ENCODE measurements around the gene HERC4. TPM values are rescaled to one million over a fixed set of nuclear protein-coding genes. Genes with fewer than 3 reads are reported as not detected.

HERC4 gene
- total RNA-seq, 1 experiment from 2014 or later: 36.5 TPM

GRCh38 chr10:67959839-67960476 is 115.1 kb downstream of the HERC4 start:
- no peaks in the 10 kb centered on the region for H4K20me1 ChIP-seq (ENCODE audit: insufficient read depth)
- CTCF ChIA-PET: no interaction called here
- no peaks in the 10 kb centered on the region for H3K27me3 ChIP-seq (ENCODE audit: insufficient read depth, low read length)
- no peaks in the 10 kb centered on the region for H3K9me2 ChIP-seq (ENCODE audit: insufficient read depth)
- no peak for DNase-seq (ENCODE audit: low read depth, low spot score)
- H3K9me3 ChIP-seq (ENCODE audit: control insufficient read depth in 1 of 2, insufficient read depth in 1 of 2, low read depth in 1 of 2, low read length in 2 of 2): no peaks in the 10 kb centered on the region
- POLR2A ChIA-PET: no interaction called here
- intact Hi-C loops (cut with micrococcal nuclease): no loop called here
- no TSS peak for BruUV-seq (replicated peaks)
- H3K4me2 ChIP-seq (ENCODE audit: low read length): no peak overlapping the region
- TF ChIP-seq FOSL1 (IDR thresholded peaks at IDR 0.05; ENCODE audit: low read depth) (no peak), REST (IDR thresholded peaks at IDR 0.05; ENCODE audit: low read depth) (no peak), CEBPB (IDR thresholded peaks at IDR 0.05; ENCODE audit: low read depth) (no peak), SP1 (IDR thresholded peaks at IDR 0.05; ENCODE audit: low read depth) (no peak), ZNF274 (IDR thresholded peaks at IDR 0.05; ENCODE audit: low read depth, low read length) (no peak), TCF7L2 (IDR thresholded peaks at IDR 0.05; ENCODE audit: borderline replicate concordance, extremely low read depth, insufficient read depth, insufficient read length) (no peak), EZH2phosphoT487 (IDR thresholded peaks at IDR 0.05; ENCODE audit: borderline replicate concordance) (no peak), POLR2AphosphoS5 (IDR thresholded peaks at IDR 0.05; ENCODE audit: low read depth, low read length) (no peak), JUND (IDR thresholded peaks at IDR 0.05) (no peak), EZH2 (IDR thresholded peaks at IDR 0.05) (no peak), RAD21 (IDR thresholded peaks at IDR 0.05; ENCODE audit: low read depth) (no peak)
- RAD21 ChIA-PET (ENCODE audit: low non-redundant PET in 1 of 2, low total read pairs in 2 of 2, uncharacterized antibody in 2 of 2, unreplicated experiment in 2 of 2): no interaction called here
- no peak for ATAC-seq
- H3K79me2 ChIP-seq (ENCODE audit: insufficient read depth, low read length): no peaks in the 10 kb centered on the region
- H3K9ac ChIP-seq (ENCODE audit: low read length): no peak overlapping the region
- no peaks in the 10 kb centered on the region for H3K4me1 ChIP-seq (ENCODE audit: control insufficient read depth in 1 of 2, insufficient read depth in 2 of 2, low read length in 2 of 2)
- no peak overlapping the region for H3K27ac ChIP-seq (ENCODE audit: low read depth, low read length)
- H3K36me3 ChIP-seq (ENCODE audit: control insufficient read depth in 1 of 2, insufficient read depth in 2 of 2, low read length in 2 of 2): no peaks in the 10 kb centered on the region; a peak in 1 of 4 replicates
- H3K4me3 ChIP-seq (replicated peaks in 1 of 2; ENCODE audit: low read depth in 1 of 2, low read length in 2 of 2): no peak overlapping the region
- no peak overlapping the region for H2AFZ ChIP-seq (ENCODE audit: low read depth, low read length, poor library complexity, severe bottlenecking)
